ENCODE results near the gene KLHL35. TPM values are rescaled to one million over a fixed set of nuclear protein-coding genes. Genes with fewer than 3 reads are reported as not detected.

Gene KLHL35
- total and polyA plus RNA-seq, 2 experiments from 2014 or later = 0.10 to 0.28 TPM

DNA sequence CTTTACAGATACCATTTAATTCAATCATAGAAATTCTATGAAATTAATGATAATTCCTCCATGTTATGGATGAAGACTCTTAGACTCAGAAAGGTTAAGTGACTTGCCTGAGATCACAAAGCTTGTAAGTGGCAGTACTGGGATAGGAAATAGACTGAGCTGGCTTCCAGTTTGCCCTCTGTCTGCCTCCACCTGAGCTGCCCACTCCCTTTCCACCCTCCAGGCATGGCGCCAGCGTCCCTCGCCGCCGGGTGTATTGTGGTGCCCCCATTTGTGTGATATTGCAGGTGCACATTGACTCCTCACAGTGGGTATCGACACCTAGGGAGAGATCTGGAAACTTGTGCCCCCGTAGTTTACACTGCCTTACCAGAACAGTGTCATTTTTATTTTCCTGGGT is 43.1 kb downstream of the KLHL35 start:
- H3K79me2 ChIP-seq (replicated peaks; ENCODE audit: insufficient read depth) = no peaks in the 10 kb centered on the region
- Mint-ChIP-seq H3K4me1 (peaks cover 3% of the 10 kb centered on the region; the same call in 1 of the 3 replicates), H3K9me3 (no peaks in the 10 kb centered on the region), H3K27me3 (ENCODE audit: insufficient read depth, low read depth, poor library complexity) (peaks cover 3% of the 10 kb centered on the region), H3K27ac (no peak overlapping the region), H3K36me3 (ENCODE audit: low read depth) (no peaks in the 10 kb centered on the region), H3K4me3 (no peak overlapping the region)
- no peaks in the 10 kb centered on the region for H3K27me3 ChIP-seq (ENCODE audit: insufficient read depth)
- no peaks in the 10 kb centered on the region for H4K20me1 ChIP-seq (replicated peaks; ENCODE audit: insufficient read depth)
- H3K4me1 ChIP-seq (ENCODE audit: insufficient read depth) = no peaks in the 10 kb centered on the region
- H3F3A ChIP-seq (replicated peaks; ENCODE audit: low read depth) = no peaks in the 10 kb centered on the region
- no peak overlapping the region for H3K4me3 ChIP-seq
- H3K27ac ChIP-seq (ENCODE audit: low read depth) = no peak overlapping the region
- no peaks in the 10 kb centered on the region for H3K9me2 ChIP-seq (ENCODE audit: insufficient read depth)
- TF ChIP-seq, protein P1, sequence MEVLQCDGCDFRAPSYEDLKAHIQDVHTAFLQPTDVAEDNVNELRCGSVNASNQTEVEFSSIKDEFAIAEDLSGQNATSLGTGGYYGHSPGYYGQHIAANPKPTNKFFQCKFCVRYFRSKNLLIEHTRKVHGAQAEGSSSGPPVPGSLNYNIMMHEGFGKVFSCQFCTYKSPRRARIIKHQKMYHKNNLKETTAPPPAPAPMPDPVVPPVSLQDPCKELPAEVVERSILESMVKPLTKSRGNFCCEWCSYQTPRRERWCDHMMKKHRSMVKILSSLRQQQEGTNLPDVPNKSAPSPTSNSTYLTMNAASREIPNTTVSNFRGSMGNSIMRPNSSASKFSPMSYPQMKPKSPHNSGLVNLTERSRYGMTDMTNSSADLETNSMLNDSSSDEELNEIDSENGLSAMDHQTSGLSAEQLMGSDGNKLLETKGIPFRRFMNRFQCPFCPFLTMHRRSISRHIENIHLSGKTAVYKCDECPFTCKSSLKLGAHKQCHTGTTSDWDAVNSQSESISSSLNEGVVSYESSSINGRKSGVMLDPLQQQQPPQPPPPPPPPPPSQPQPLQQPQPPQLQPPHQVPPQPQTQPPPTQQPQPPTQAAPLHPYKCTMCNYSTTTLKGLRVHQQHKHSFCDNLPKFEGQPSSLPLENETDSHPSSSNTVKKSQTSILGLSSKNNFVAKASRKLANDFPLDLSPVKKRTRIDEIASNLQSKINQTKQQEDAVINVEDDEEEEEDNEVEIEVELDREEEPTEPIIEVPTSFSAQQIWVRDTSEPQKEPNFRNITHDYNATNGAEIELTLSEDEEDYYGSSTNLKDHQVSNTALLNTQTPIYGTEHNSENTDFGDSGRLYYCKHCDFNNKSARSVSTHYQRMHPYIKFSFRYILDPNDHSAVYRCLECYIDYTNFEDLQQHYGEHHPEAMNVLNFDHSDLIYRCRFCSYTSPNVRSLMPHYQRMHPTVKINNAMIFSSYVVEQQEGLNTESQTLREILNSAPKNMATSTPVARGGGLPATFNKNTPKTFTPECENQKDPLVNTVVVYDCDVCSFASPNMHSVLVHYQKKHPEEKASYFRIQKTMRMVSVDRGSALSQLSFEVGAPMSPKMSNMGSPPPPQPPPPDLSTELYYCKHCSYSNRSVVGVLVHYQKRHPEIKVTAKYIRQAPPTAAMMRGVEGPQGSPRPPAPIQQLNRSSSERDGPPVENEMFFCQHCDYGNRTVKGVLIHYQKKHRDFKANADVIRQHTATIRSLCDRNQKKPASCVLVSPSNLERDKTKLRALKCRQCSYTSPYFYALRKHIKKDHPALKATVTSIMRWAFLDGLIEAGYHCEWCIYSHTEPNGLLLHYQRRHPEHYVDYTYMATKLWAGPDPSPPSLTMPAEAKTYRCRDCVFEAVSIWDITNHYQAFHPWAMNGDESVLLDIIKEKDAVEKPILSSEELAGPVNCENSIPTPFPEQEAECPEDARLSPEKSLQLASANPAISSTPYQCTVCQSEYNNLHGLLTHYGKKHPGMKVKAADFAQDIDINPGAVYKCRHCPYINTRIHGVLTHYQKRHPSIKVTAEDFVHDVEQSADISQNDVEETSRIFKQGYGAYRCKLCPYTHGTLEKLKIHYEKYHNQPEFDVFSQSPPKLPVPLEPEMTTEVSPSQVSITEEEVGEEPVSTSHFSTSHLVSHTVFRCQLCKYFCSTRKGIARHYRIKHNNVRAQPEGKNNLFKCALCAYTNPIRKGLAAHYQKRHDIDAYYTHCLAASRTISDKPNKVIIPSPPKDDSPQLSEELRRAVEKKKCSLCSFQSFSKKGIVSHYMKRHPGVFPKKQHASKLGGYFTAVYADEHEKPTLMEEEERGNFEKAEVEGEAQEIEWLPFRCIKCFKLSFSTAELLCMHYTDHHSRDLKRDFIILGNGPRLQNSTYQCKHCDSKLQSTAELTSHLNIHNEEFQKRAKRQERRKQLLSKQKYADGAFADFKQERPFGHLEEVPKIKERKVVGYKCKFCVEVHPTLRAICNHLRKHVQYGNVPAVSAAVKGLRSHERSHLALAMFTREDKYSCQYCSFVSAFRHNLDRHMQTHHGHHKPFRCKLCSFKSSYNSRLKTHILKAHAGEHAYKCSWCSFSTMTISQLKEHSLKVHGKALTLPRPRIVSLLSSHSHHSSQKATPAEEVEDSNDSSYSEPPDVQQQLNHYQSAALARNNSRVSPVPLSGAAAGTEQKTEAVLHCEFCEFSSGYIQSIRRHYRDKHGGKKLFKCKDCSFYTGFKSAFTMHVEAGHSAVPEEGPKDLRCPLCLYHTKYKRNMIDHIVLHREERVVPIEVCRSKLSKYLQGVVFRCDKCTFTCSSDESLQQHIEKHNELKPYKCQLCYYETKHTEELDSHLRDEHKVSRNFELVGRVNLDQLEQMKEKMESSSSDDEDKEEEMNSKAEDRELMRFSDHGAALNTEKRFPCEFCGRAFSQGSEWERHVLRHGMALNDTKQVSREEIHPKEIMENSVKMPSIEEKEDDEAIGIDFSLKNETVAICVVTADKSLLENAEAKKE (CRISPR knock-in tag; IDR thresholded peaks at IDR 0.05) = no peak
- TF ChIP-seq NANOG (IDR thresholded peaks at IDR 0.05; ENCODE audit: borderline replicate concordance) = no peak
- no peak for TF ChIP-seq ZNF114 (CRISPR knock-in tag; IDR thresholded peaks at IDR 0.05)
- TF ChIP-seq, protein P2, sequence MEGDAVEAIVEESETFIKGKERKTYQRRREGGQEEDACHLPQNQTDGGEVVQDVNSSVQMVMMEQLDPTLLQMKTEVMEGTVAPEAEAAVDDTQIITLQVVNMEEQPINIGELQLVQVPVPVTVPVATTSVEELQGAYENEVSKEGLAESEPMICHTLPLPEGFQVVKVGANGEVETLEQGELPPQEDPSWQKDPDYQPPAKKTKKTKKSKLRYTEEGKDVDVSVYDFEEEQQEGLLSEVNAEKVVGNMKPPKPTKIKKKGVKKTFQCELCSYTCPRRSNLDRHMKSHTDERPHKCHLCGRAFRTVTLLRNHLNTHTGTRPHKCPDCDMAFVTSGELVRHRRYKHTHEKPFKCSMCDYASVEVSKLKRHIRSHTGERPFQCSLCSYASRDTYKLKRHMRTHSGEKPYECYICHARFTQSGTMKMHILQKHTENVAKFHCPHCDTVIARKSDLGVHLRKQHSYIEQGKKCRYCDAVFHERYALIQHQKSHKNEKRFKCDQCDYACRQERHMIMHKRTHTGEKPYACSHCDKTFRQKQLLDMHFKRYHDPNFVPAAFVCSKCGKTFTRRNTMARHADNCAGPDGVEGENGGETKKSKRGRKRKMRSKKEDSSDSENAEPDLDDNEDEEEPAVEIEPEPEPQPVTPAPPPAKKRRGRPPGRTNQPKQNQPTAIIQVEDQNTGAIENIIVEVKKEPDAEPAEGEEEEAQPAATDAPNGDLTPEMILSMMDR (conservative IDR thresholded peaks at IDR 0.05; ENCODE audit: low read depth in 2 of 2) = no peak
- no peak for TF ChIP-seq ZNF331 (CRISPR knock-in tag; IDR thresholded peaks at IDR 0.05; ENCODE audit: low read depth)
- TF ChIP-seq EZH2 (IDR thresholded peaks at IDR 0.05; ENCODE audit: low read depth, unreplicated experiment) = no peak
- TF ChIP-seq JUNB (IDR thresholded peaks at IDR 0.05; ENCODE audit: unreplicated experiment) = no peak
- TF ChIP-seq STAT1 (IDR thresholded peaks at IDR 0.05; ENCODE audit: unreplicated experiment) = no peak
- TF ChIP-seq EZH2phosphoT487 (IDR thresholded peaks at IDR 0.05; ENCODE audit: unreplicated experiment) = no peak
- TF ChIP-seq, protein P3, sequence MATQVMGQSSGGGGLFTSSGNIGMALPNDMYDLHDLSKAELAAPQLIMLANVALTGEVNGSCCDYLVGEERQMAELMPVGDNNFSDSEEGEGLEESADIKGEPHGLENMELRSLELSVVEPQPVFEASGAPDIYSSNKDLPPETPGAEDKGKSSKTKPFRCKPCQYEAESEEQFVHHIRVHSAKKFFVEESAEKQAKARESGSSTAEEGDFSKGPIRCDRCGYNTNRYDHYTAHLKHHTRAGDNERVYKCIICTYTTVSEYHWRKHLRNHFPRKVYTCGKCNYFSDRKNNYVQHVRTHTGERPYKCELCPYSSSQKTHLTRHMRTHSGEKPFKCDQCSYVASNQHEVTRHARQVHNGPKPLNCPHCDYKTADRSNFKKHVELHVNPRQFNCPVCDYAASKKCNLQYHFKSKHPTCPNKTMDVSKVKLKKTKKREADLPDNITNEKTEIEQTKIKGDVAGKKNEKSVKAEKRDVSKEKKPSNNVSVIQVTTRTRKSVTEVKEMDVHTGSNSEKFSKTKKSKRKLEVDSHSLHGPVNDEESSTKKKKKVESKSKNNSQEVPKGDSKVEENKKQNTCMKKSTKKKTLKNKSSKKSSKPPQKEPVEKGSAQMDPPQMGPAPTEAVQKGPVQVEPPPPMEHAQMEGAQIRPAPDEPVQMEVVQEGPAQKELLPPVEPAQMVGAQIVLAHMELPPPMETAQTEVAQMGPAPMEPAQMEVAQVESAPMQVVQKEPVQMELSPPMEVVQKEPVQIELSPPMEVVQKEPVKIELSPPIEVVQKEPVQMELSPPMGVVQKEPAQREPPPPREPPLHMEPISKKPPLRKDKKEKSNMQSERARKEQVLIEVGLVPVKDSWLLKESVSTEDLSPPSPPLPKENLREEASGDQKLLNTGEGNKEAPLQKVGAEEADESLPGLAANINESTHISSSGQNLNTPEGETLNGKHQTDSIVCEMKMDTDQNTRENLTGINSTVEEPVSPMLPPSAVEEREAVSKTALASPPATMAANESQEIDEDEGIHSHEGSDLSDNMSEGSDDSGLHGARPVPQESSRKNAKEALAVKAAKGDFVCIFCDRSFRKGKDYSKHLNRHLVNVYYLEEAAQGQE (IDR thresholded peaks at IDR 0.05; ENCODE audit: unreplicated experiment) = no peak
- TF ChIP-seq, protein P4, sequence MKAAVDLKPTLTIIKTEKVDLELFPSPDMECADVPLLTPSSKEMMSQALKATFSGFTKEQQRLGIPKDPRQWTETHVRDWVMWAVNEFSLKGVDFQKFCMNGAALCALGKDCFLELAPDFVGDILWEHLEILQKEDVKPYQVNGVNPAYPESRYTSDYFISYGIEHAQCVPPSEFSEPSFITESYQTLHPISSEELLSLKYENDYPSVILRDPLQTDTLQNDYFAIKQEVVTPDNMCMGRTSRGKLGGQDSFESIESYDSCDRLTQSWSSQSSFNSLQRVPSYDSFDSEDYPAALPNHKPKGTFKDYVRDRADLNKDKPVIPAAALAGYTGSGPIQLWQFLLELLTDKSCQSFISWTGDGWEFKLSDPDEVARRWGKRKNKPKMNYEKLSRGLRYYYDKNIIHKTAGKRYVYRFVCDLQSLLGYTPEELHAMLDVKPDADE (IDR thresholded peaks at IDR 0.05) = no peak
- H3K36me3 ChIP-seq (ENCODE audit: insufficient read depth) = no peaks in the 10 kb centered on the region
- DNase-seq (ENCODE audit: low spot score) (no peak), ATAC-seq (no peak)
- H3K4me2 ChIP-seq = no peak overlapping the region
- no peak overlapping the region for H2AFZ ChIP-seq

Data from GM23338 (cell line).